HL-60 (cell line): Measurements from ENCODE around the gene DENND10.

Source experiments
- GABPA ChIP-seq: IDR thresholded peaks from 2 replicates; pipeline ENCODE4 v1.6.1; 2012; ENCODE audit warnings: low read depth
- POLR2AphosphoS5 ChIP-seq: IDR thresholded peaks from 2 replicates; pipeline ENCODE4 v1.6.1; 2012; ENCODE audit warnings: low read depth
- TF ChIP-seq, protein P1 (sequence below): IDR thresholded peaks from one replicate; pipeline ENCODE4 v1.5.1; 2011; ENCODE audit warnings: low read length, control low read depth, inconsistent platforms; ENCODE audit not compliant: insufficient read depth
- TF ChIP-seq, protein P2 (sequence below): IDR thresholded peaks from 2 replicates; pipeline ENCODE4 v1.6.1; 2012; ENCODE audit warnings: low read depth; ENCODE audit not compliant: insufficient replicate concordance

GRCh38 chr10:119104654-119105015 is 722 bp downstream of the DENND10 start:
- TF ChIP-seq, protein P1, sequence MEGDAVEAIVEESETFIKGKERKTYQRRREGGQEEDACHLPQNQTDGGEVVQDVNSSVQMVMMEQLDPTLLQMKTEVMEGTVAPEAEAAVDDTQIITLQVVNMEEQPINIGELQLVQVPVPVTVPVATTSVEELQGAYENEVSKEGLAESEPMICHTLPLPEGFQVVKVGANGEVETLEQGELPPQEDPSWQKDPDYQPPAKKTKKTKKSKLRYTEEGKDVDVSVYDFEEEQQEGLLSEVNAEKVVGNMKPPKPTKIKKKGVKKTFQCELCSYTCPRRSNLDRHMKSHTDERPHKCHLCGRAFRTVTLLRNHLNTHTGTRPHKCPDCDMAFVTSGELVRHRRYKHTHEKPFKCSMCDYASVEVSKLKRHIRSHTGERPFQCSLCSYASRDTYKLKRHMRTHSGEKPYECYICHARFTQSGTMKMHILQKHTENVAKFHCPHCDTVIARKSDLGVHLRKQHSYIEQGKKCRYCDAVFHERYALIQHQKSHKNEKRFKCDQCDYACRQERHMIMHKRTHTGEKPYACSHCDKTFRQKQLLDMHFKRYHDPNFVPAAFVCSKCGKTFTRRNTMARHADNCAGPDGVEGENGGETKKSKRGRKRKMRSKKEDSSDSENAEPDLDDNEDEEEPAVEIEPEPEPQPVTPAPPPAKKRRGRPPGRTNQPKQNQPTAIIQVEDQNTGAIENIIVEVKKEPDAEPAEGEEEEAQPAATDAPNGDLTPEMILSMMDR = no peak
- TF ChIP-seq, protein P2, sequence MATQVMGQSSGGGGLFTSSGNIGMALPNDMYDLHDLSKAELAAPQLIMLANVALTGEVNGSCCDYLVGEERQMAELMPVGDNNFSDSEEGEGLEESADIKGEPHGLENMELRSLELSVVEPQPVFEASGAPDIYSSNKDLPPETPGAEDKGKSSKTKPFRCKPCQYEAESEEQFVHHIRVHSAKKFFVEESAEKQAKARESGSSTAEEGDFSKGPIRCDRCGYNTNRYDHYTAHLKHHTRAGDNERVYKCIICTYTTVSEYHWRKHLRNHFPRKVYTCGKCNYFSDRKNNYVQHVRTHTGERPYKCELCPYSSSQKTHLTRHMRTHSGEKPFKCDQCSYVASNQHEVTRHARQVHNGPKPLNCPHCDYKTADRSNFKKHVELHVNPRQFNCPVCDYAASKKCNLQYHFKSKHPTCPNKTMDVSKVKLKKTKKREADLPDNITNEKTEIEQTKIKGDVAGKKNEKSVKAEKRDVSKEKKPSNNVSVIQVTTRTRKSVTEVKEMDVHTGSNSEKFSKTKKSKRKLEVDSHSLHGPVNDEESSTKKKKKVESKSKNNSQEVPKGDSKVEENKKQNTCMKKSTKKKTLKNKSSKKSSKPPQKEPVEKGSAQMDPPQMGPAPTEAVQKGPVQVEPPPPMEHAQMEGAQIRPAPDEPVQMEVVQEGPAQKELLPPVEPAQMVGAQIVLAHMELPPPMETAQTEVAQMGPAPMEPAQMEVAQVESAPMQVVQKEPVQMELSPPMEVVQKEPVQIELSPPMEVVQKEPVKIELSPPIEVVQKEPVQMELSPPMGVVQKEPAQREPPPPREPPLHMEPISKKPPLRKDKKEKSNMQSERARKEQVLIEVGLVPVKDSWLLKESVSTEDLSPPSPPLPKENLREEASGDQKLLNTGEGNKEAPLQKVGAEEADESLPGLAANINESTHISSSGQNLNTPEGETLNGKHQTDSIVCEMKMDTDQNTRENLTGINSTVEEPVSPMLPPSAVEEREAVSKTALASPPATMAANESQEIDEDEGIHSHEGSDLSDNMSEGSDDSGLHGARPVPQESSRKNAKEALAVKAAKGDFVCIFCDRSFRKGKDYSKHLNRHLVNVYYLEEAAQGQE = no peak
- TF ChIP-seq POLR2AphosphoS5 = no peak
- TF ChIP-seq GABPA = no peak
